MM.1S (cell line): Measurements from ENCODE around the gene RPAP3.

ENCODE experiments used
- EZH2 ChIP-seq: fragments of 300-600 bp; sonication (generic); optimal IDR thresholded peaks from 2 replicates; pipeline ENCODE3; 2017; ENCODE audit warnings: low read depth, mild to moderate bottlenecking, antibody characterized with exemption, low read length, mixed read lengths
- EZH2phosphoT487 ChIP-seq: fragments of 300-600 bp; sonication (generic); IDR thresholded peaks from 2 replicates; pipeline ENCODE4 v1.6.1; 2018; ENCODE audit warnings: antibody characterized with exemption, low read length
- TF ChIP-seq, protein P1 (sequence below): fragments of 300-600 bp; sonication (generic); IDR thresholded peaks from 2 replicates; pipeline ENCODE4 v1.5.1; 2016; ENCODE audit warnings: antibody characterized with exemption, low read length, mixed read lengths

DNA sequence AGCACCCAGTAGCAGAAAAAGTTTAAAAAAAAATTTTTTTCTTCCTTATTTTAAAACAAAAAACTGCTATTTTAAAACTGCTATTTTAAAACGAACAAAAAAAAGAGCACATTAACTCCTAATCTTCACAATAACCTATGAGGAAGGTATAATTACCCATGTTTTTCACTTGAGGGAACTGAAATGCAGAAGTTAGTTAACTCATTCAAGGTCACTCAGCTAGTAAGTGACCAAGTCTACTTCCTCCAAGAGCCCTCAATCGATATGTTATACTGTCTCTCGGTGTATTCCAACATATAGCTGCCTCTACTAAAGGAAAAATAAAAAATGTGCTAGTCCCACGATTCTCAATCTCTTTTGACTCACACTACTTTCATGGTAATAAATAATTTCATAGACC is 7.8 kb downstream of the RPAP3 start:
- TF ChIP-seq, protein P1, sequence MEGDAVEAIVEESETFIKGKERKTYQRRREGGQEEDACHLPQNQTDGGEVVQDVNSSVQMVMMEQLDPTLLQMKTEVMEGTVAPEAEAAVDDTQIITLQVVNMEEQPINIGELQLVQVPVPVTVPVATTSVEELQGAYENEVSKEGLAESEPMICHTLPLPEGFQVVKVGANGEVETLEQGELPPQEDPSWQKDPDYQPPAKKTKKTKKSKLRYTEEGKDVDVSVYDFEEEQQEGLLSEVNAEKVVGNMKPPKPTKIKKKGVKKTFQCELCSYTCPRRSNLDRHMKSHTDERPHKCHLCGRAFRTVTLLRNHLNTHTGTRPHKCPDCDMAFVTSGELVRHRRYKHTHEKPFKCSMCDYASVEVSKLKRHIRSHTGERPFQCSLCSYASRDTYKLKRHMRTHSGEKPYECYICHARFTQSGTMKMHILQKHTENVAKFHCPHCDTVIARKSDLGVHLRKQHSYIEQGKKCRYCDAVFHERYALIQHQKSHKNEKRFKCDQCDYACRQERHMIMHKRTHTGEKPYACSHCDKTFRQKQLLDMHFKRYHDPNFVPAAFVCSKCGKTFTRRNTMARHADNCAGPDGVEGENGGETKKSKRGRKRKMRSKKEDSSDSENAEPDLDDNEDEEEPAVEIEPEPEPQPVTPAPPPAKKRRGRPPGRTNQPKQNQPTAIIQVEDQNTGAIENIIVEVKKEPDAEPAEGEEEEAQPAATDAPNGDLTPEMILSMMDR = no peak
- TF ChIP-seq EZH2phosphoT487 = no peak
- TF ChIP-seq EZH2 = no peak
